GM12875 (cell line): ENCODE measurements around the gene NDUFV2.
"Not testable (repeated sequence)": the region's sequence is repeated elsewhere in the genome, so short reads cannot be mapped to it uniquely, and the experiment has no call there.

ENCODE experiments used
- H3K4me3 ChIP-seq: one replicate; pipeline ENCODE4 v1.5.1; 2011; ENCODE audit warnings: low read depth, low read length, control low read depth
- CTCF ChIP-seq: IDR thresholded peaks from 2 replicates; pipeline ENCODE4 v1.5.1; 2011; ENCODE audit warnings: low read depth, mild to moderate bottlenecking, control low read depth, inconsistent platforms, low read length, moderate library complexity, borderline replicate concordance; ENCODE audit not compliant: insufficient read depth

The NDUFV2 gene

GRCh38 chr18:9090578-9090977, 11.9 kb upstream of the NDUFV2 start:
- H3K4me3 ChIP-seq, result no peak overlapping the region
- TF ChIP-seq CTCF, result no peak

GRCh38 chr18:9091066-9091476, 11.4 kb upstream of the NDUFV2 start:
- TF ChIP-seq CTCF, result no peak

GRCh38 chr18:9092665-9093064, 9.8 kb upstream of the NDUFV2 start:
- TF ChIP-seq CTCF, result no peak

More at GRCh38 chr18:9091066-9091476, 11.4 kb upstream of the NDUFV2 start:
- H3K4me3 ChIP-seq, result no peak overlapping the region

GRCh38 chr18:9093109-9093508, 9.4 kb upstream of the NDUFV2 start:
- not testable (repeated sequence) for H3K4me3 ChIP-seq

More at GRCh38 chr18:9092665-9093064, 9.8 kb upstream of the NDUFV2 start:
- no peak overlapping the region for H3K4me3 ChIP-seq

- H3K4me3 ChIP-seq, result no peak overlapping the region
- no peak for TF ChIP-seq CTCF
Observed at GRCh38 chr18:9094307-9095226, 7.9 kb upstream of the NDUFV2 start.

GRCh38 chr18:9095297-9096006, 7.0 kb upstream of the NDUFV2 start:
- no peak overlapping the region for H3K4me3 ChIP-seq
- no peak for TF ChIP-seq CTCF

- no peak overlapping the region for H3K4me3 ChIP-seq
- no peak for TF ChIP-seq CTCF
Observed at GRCh38 chr18:9096007-9096371, 6.5 kb upstream of the NDUFV2 start.
